GM19240 (cell line): ENCODE data around the gene GSE1.

Source experiments
- DNase-seq: peaks from one replicate; pipeline ENCODE4 v3.0.0; 2011; ENCODE audit warnings: low spot score; ENCODE audit not compliant: insufficient read length

GSE1 gene

DNA sequence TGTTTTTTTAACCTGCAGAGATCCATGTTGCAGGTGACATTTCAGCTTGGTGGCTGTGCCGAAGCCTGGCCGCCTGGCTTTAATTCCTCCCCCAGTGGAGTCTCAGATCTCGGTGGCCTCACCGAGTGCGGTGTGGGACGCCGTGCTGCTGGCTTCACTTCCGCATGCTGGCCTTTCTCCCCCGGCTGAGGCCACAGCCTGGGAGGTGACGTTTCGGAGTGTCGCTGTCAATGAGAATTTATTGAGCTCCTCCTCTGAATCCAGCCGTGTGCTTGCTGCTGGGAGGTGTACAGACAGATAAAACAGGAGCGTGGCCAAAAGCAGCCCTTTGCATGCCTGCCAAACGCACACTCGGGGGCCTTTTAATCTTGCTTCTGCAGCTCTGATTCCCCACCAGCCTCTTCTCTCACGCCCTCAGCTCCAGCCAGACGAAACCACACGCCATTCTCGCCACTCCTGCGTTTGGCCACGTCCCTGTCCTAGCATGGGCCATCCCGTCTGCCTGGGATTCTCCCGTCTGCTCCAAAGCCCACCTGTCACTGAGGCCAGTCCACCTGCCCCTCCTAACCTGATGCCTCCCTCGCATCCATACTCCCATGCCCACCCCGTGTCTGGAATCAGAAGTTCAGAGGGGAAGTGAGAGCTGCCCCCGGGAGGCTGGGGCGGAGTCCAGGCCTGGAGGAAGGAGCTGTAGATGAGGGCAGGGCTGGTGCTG, 3.6 kb downstream of the GSE1 start:
- peak; percentile 88 for DNase-seq

GRCh38 chr16:85617948-85618347, 4.8 kb downstream of the GSE1 start:
- DNase-seq, result no peak

- no peak for DNase-seq
Measured at GRCh38 chr16:85618521-85618920, 5.4 kb downstream of the GSE1 start.

- DNase-seq, result no peak
Measured at GRCh38 chr16:85619101-85619891, 6.2 kb downstream of the GSE1 start.

GRCh38 chr16:85620374-85620773, 7.3 kb downstream of the GSE1 start:
- no peak for DNase-seq

DNA sequence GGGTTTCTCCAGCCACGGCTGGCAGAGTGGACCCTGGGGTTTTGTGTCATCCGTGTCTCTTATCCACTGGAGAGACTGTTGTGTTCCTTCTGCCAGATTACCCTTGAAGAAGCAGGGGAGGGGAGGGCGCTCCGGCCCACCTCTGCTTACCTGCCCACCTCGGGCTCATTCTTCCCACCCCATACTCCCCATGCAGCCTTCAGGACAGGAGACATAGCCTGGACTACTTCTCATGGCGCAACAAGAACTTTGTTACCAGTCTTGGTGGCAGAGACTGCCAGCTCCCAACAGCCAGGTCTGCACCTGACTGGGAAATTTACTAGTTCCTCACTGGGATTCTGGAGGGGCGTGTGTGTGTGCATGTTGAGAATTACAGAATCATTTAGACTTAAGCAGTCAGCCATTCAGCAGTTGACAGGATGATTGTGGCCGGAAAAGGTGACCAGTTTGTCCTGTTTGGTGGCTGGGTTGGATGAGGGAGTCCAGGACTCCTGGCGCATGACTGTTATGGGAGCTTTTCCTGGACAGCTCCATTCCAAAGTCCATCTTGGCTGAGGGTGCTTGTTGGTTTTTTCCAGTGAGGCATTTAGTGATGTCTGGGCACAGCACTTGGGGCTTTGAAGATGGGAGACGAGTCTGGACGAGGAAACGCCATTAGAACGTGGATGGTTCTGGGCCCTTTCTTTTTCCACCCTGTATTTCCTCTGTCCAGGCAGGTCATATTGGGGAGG, 8.7 kb downstream of the GSE1 start:
- no peak for DNase-seq

- no peak for DNase-seq
Measured at GRCh38 chr16:85622683-85623082, 9.6 kb downstream of the GSE1 start.

GRCh38 chr16:85623250-85623649, 10.1 kb downstream of the GSE1 start:
- no peak for DNase-seq

GRCh38 chr16:85623997-85624601, 11.0 kb downstream of the GSE1 start:
- DNase-seq, result no peak

DNA sequence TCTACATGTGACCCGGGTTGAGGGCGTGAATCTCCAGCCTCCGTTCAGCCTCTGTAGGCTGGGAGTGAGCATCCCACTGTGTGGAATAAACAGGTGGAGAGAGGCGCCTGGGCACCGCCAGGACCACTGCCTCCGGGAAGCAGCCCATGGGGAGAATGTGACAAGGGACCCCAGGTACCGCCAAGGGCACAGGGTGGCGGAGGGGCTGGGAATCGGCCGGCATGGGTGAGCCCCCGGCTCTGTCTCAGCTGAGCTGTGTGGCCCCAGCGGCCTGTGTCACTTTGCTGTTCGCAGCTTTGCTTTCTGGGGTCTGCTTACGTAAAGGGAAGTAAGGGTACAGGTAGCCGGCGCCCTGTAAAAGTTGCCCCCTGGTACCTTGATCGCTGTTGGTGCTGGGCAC, 11.5 kb downstream of the GSE1 start:
- DNase-seq, result no peak

- no peak for DNase-seq
Measured at GRCh38 chr16:85625053-85625452, 11.9 kb downstream of the GSE1 start.

DNA sequence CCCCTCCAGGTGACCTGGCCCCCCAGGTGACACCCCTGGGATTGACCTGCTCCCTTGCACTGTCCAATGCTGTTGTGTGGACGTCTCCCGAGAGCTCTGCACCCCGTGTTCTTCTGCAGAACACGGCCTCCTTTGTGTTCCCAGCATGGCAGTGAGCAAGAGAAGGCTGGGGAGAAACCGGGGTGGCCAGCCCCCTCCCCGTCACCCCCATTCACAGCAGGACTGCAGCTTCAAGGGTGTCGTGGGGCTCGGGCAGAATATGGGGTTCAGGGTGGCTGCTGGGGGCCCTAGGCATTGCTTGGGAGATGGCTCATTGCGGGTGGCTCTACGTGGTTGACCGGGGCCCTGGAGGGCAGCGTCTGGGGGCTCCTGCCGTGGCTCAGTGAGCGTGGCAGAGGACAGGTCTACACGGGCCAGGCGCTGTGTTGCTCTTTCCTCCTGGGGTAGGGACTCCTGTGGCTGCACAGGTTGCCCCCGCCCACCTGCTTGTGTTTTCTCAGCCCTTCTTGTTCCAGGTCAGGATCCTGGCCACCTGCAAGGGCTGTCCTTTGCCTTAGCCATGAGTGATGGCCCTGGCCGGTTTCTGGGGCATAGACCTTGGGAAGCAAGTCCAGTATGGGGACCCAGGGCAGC, 12.5 kb downstream of the GSE1 start:
- no peak for DNase-seq

DNA sequence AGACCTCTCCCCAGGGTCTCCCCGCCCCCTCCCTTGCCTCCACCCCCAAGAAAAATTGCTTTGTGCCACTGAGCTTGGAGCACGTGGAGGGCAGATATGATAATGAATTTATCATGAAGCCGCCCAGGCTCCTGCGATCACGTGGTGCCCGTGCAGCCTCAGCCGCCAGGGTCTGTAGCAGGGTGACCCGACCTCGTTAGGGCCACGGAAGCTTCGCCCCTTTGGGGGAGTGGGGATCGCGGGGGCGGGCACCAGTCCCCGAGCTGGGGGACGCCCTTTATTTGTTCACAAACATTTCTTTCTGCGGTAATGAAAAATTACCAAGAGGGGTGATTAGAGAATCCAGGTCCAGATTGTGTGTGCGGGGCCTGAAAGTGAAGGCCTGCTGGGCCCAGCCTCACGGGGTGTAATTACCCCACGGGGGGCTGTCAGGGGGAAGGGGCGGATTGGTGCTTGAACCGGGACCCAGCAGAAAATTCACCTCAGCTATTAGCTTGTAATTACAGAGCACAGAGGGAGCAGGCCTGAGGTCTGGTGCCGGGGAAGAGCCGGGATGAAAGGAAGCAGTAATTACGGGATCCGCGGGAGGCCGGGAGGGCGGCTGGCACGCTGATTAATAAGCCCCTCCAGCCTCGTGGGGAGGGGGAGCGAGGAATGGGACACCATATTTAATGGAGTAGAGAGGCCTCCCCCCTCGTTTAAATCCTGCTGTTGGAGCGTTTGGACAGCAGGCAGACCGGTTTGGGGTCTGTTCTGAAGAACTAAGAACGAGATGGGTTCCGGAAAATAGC, 13.3 kb downstream of the GSE1 start:
- no peak for DNase-seq

DNA sequence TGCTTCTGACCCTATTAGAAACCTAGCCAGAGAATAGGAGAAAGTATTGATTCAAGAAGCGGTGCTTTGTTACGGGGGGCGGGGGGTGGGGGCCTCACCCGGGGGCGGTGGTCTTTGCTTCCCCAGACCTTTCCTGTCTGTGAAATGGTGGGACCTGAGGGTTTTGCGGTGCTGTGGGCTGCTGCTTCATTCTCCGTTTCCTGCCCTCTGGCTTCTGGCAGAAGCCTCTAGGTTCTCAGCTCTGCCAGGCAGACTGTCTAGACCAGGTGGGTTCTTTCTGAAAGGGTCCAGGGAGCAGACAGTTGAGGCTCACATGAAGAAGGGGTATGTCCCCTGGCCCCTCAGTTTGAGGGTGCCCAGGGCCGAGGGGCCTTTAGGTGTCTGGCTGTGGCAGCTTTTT, 14.0 kb downstream of the GSE1 start:
- no peak for DNase-seq

GRCh38 chr16:85627526-85628264, 14.6 kb downstream of the GSE1 start:
- no peak for DNase-seq

- DNase-seq, result no peak
Measured at GRCh38 chr16:85628265-85628556, 15.1 kb downstream of the GSE1 start.

- DNase-seq, result no peak
Measured at GRCh38 chr16:85628645-85629044, 15.5 kb downstream of the GSE1 start.

DNA sequence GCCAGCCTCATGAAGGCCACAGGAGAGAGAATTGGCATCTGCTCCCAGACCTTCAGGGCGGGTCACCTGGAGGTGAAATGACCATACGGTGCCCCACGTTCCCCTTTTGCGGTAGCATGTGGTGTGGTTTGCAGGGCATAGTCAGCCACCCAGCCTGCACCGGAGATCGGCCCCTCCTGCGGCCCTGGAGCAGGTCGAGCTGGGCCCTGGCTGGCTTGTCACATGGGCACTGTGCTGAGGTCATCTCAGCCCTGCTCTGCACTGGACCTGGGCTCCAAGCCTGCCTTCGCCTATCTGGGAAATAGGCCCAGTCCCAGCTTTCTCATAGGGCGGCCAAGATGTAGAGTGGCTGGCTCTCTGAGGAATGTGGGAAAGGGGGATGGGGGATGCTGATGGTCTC, 16.2 kb downstream of the GSE1 start:
- no peak for DNase-seq

- no peak for DNase-seq
Measured at GRCh38 chr16:85629853-85630252, 16.7 kb downstream of the GSE1 start.

GRCh38 chr16:85631230-85631629, 18.1 kb downstream of the GSE1 start:
- DNase-seq, result no peak
